ENCODE results near the gene F12. TPM values are rescaled to one million over a fixed set of nuclear protein-coding genes. Genes with fewer than 3 reads are reported as not detected.
A peak's percentile ranks its signal among the peaks of the same experiment; 100 is the strongest.

The F12 gene
- total RNA-seq, 1 experiment from 2014 or later = 10.0 TPM

- ATAC-seq (peak; percentile 58), DNase-seq (ENCODE audit: low spot score) (no peak)
- POLR2A ChIA-PET = interaction anchor here (0.8 to 1.2 kb wide), 2 partner anchors 14 kb away, joined by 3 to 4 read pairs; partner anchors contain the start of gene GRK6
- TF ChIP-seq ATF6 (CRISPR knock-in tag; IDR thresholded peaks at IDR 0.05) (no peak), MLX (CRISPR knock-in tag; IDR thresholded peaks at IDR 0.05) (no peak), ZNF121 (CRISPR knock-in tag; IDR thresholded peaks at IDR 0.05) (no peak), ATF3 (CRISPR knock-in tag; conservative IDR thresholded peaks at IDR 0.05) (no peak), USF2 (CRISPR knock-in tag; IDR thresholded peaks at IDR 0.05) (no peak), ELF4 (CRISPR knock-in tag; IDR thresholded peaks at IDR 0.05; ENCODE audit: low read depth) (no peak), E2F1 (CRISPR knock-in tag; IDR thresholded peaks at IDR 0.05) (no peak), CREB1 (CRISPR knock-in tag; IDR thresholded peaks at IDR 0.05) (no peak), CREM (CRISPR knock-in tag; IDR thresholded peaks at IDR 0.05) (no peak), TEAD1 (CRISPR knock-in tag; IDR thresholded peaks at IDR 0.05) (no peak), ESRRA (CRISPR knock-in tag; IDR thresholded peaks at IDR 0.05; ENCODE audit: borderline replicate concordance) (no peak), FOXP1 (CRISPR knock-in tag; IDR thresholded peaks at IDR 0.05; ENCODE audit: borderline replicate concordance) (no peak), JUN (CRISPR knock-in tag; IDR thresholded peaks at IDR 0.05) (no peak), ZNF317 (CRISPR knock-in tag; IDR thresholded peaks at IDR 0.05; ENCODE audit: borderline replicate concordance, low read depth) (no peak), MAX (CRISPR knock-in tag; IDR thresholded peaks at IDR 0.05) (no peak), E2F5 (CRISPR knock-in tag; IDR thresholded peaks at IDR 0.05) (no peak), ZNF425 (CRISPR knock-in tag; conservative IDR thresholded peaks at IDR 0.05) (no peak), SOX15 (CRISPR knock-in tag; IDR thresholded peaks at IDR 0.05) (no peak), SMAD4 (CRISPR knock-in tag; IDR thresholded peaks at IDR 0.05) (no peak), GABPB1 (CRISPR knock-in tag; IDR thresholded peaks at IDR 0.05) (no peak)
- no peak overlapping the region for H3K4me3 Mint-ChIP-seq
- H3K27me3 Mint-ChIP-seq (ENCODE audit: low read depth) = peaks cover 15% of the 10 kb centered on the region
- H3K27ac Mint-ChIP-seq = peak overlapping the region; percentile 31; the same call in 1 of the 2 replicates
- peaks cover 4% of the 10 kb centered on the region for H3K9me3 Mint-ChIP-seq
- CTCF ChIA-PET = interaction anchor here (1.0 to 15.8 kb wide), 8 partner anchors 14 to 131 kb away, joined by 3 to 171 read pairs (median 10); no protein-coding TSS in a partner anchor
- H3K4me1 Mint-ChIP-seq = peaks cover 24% of the 10 kb centered on the region
- H3K36me3 Mint-ChIP-seq = peaks cover 34% of the 10 kb centered on the region
Observed at GRCh38 chr5:177440211-177440989, 31.0 kb upstream of the F12 start.

Data from WTC11 (cell line).